GM19099 (cell line): ENCODE data around the gene SIRT7.

Experiments used
- POLR2A ChIP-seq: IDR thresholded peaks from 3 replicates; pipeline ENCODE4 v1.6.1; 2011; ENCODE audit warnings: low read depth; ENCODE audit not compliant: insufficient read length; ENCODE audit errors: extremely low read depth

The SIRT7 gene

DNA sequence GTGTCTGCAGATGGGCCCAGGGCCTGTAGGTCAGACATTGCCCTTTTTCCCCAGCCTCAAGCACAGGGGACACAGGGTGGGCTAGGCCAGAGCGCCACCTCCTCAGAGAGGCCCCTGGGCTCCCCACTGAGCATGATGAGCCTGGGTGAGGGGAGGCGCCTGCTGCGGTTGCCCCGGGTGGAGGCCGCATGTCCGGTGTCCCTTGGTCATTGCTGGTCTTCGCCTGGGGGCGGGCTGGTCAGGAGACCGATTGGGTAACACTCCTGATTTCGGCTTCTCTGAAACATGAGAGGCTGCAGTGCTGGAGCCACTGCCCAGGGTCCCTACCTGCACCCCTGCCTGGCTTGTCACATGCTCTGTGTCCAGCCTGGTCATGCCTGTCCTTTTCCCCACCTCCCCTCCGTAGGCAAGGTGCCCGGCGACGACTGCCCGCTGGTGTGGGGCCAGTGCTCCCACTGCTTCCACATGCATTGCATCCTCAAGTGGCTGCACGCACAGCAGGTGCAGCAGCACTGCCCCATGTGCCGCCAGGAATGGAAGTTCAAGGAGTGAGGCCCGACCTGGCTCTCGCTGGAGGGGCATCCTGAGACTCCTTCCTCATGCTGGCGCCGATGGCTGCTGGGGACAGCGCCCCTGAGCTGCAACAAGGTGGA lies 18.3 kb downstream of the SIRT7 start:
- no peak for TF ChIP-seq POLR2A

DNA sequence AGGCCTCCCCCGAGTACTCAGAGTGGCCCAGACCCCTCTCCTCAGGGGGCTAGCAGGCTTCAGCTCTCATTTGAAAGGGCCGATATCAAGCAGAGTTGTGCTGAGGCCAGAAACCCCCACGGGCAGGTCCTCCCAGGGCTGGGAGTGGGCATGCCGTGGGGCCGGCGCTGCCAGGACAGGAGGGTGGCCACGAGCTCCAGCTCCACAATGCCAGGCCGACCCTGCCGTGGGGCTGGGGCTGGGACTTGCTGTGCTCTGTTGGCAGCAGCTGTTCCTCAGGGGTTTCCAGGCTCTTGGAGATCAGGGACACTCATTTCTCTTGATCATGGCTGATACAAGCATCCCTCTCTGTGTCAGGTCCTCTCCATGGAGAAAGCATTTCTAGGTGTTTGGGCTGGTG lies 19.1 kb downstream of the SIRT7 start:
- no peak for TF ChIP-seq POLR2A

DNA sequence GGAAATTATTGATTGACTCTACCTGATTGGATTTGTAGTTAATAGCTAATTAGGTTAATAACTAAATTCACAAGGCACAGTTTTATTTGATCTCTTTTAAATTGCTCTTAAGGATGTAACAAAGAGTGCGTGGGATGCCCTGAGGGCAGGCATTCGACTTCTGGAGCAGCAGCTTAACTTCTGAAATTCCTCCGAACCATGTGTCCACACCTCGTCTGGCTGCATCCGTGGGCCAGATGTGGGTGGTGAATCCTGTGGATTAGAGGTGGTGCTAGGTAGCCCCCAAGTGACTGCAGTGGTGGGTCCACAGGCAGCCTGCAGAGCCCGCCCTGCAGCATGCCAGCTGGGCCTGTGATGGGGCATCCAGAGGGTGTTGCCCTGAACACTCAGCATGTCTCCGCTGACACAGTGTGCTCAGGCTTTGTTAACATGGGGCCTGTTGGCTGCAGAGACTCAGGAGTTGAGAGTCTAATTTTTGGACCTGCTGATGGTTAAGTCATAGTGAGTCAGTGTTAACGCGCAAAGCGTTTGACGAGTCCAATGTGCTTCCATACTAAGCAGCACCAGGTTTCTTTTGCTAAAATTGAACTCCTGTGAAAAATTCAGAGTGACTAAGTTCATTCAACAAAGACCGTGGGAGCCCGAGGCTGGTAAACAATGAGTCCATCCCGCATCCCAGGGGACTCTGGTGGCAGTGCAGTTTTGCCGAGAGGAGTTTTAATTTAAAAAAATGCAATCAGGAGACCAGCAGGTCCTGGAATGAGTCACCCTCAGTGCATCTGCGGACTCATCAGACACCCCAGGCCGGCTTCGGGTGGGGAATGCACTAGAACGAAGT lies 19.7 kb downstream of the SIRT7 start:
- TF ChIP-seq POLR2A = no peak

DNA sequence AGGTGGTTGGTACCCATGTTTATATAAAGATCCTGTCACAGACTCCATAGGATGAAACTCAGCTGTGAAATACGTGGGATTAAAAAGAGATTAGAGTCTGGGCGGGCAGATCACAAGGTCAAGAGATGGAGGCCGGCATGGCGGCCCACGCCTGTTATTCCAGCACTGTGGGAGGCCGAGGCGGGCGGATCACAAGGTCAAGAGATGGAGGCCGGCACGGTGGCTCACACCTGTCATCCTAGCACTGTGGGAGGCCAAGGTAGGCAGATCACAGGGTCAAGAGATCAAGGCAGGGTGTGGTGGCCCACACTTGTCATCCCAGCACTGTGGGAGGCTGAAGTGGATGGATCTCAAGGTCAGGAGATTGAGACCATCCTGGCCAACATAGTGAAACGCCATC lies 22.6 kb downstream of the SIRT7 start:
- TF ChIP-seq POLR2A = no peak

DNA sequence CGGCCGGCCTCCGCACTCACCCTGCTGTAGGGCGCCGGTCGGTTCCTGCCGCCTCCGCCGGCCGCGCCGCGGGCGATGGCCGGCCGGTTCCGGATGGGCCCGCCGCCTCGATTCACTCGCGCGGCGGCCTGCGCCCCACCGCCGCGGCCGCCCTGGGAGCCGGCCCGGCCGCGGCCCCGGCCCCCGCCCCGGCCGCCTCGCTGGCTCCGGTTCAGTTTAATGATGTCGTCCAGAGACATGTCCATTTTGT lies 26.7 kb downstream of the SIRT7 start:
- TF ChIP-seq POLR2A = no peak

DNA sequence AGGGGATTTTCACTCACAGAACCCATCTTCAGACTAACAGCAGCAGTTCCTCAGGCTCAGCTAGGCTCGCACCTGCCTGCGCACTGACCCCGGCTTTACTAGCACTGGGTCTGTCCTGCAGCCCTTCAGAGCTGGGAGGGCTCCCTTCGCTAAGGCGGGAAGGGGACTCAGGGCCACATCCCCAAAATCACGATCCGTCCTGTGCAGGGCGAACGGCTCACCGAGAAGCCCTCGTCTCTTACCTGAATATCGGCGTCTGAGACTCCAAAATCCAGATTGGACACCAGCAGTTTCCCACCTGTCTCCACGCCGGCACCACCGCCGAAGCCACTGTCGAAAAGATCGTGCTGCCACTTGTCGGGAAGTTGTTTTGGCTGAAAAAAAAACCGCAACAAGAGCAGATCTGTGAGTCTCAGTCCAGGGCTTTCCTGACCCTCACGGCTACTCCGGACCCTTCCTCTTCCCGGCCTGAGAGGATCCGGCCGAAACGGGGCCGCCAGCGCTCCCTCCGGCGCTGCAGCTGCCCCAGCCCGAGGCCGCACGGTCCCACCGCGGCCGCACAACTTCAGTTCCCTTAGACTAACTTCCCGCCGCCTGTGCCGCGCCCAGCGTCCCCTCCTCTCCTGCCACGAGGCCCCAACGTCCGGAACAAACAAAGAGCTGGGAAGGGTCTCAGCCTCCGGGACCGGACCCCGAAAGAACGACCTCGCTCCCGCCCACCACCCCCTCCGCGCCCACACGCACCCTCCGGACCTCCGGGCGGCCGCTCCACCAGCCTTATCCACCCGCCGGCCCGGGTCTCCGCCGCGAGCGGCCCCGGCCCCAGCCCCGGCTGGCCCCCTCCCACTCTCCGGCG lies 27.3 kb downstream of the SIRT7 start:
- TF ChIP-seq POLR2A = no peak

DNA sequence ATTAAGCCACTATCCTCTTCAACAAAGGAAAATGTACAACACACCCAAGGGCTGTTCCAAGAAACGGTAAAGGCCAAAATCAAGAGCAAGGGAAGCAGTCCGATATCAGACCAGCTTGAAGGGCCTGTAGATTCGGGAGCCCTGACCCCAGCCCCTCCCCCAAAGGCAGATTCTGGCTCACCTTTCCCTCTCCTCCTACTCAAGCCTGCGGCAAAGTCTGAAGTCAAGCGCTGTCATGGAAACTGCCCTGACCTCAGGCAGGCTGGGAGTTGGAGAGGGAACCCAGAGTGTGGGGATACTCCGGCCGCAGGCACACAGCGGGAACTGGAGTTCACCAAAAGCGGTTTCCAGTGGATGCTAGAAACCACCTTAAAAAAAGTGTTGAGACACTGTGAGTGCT lies 28.4 kb downstream of the SIRT7 start:
- TF ChIP-seq POLR2A = no peak

DNA sequence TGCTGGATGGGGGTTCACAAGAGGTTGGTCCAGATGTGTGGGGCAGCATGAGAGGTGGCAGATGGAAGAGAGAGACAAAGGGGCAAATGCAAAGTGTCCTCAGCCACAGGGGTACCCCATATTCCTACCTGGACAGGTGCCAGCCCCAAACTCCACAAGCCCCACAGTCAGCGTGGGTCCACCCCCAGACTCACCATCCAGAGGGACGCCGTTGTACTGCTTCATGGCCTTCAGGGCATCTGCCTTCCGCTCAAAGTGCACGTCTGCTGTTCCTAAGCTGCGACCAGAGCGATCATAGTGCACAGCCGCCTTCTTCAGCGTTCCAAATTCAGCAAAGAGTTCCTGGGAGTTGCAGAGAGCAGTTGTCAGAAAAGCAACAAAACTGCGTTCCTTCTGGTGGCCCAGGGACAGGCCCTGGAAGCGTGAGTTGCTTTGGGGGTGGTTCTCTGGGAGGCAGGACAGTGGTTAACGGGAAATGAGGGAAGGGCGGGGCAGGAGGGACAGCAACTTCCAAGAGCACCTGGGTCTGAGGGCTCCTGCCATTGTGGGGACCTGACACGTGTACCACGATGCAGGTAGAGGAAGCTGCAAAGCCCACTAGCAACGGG lies 28.9 kb downstream of the SIRT7 start:
- no peak for TF ChIP-seq POLR2A

DNA sequence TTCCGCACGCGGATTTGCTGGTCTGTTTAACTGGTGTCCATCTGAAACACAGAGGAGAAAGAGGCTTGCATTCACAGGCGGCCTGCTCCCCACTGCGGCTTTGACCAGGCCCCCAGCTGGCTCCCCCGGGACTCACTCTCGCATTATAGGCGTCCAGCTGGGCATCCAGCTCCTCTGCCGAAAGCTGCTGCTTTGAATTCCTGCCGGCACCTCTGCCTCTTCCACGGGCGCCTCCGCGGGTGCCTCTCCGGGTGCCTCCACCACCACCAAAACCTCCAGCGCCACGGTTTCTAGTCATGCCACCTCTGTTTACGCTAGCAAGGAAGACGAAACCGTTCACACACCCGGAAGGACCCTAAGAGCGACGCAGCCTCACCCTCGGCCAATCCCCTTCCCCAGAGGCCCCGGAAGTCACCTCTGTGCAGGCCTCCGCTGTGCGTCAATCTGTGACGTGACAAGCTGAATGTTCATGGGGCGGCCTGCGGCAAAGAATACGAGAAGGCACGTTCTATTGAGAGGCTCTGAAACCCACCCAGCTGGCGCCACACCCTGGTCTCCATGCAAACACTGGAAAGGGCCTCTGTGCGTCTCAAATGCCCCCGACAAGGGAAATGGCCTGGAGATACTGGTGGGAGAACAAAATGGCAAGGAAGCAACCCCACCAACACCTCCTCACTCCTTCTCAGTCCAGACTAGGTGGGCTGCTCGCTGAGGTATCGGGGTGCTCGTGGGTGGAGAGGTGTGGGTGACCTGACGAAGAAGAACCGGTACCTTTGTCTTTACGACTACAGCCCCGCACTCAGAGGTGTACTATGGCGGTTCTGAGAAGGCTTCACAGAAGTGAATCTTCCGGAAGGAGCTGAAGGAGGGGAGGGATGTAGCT lies 29.6 kb downstream of the SIRT7 start:
- TF ChIP-seq POLR2A = no peak

DNA sequence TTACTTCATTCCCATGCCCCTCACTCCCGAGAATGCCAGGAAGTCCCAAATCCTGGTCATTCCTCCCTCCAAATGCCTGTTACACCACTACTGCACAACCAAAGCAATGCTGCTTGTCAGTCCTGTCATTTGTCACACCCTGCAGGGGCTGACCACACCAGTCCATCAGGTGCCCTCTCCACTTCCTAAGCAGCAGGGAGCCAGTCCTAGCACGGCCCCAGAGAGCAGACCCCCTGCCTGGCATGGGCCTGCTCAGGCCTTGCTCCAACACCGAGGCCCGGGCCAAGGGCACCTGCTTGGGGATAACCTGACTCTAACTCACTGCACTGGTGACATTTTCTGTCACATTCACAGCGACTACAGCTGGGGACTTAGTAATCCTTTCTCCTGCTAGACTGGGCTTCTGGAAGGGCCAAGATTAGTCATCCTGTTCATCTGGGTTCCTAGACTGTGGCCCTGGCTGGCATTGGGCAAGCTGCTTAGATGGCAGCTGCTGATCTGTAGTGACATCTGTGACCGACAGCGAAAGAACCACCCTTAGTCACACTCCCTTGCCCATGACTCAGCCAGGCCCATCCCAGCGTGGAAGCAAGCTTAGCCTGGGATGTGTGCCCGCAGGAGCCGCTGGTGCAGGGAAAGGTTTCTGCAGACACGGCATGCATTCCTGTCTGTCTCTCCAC lies 32.0 kb downstream of the SIRT7 start:
- no peak for TF ChIP-seq POLR2A

DNA sequence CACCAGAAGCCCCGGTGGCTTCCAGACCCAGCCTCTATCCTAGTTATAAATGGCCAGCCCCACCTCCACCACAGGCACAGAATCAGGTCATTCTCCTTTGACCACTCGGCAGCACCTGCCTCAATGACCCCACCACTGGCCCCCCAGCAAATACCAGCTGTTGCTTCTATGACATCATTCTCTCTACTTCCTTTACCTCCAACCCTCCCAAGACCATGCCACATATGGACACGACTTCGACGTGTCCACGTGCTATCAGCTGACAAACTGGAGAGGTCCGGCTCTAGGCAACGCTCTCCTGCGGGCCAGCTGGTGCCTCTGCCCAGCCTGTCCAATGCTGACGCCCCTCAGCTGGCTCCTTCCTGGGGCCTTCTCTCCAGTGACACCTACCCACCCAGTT lies 32.5 kb downstream of the SIRT7 start:
- TF ChIP-seq POLR2A = no peak

DNA sequence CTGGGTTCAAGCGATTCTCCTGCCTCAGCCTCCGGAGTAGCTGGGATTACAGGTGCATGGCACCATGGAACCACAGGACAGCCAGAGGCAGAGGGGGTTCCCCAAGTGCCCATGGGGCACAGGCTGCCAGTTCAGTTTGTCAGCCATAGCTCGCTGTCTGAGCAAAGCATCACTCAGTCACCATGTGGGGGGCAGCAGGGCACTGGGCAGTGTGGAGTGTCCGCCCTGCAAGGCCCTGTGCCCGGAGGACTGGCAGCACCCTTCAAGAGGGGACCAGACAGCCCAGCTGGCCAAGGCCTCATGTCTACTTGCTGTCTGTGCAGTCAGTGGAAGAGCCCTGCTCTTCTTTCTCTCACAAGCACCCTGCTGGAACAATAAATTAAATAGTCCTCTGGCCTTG lies 33.0 kb downstream of the SIRT7 start:
- TF ChIP-seq POLR2A = no peak

DNA sequence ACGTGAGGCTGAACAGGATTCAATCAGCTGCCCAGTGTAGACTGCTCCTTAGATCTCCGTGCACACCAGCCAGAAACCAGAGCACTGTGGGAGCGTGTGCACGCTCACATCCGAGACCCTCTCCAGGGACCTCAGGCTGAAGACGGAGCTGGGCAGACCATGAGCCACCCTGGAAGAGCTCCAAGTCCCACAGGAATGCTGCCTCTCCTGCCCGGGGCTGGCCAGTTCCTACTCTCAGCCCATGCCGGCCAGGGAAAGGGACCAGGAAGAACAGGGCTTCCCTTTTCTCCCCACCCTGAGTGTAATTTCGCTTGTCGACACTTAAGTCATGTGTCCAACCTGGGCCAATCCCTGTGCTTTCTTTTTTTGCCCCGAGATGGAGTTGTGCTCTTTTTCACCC lies 33.5 kb downstream of the SIRT7 start:
- no peak for TF ChIP-seq POLR2A

DNA sequence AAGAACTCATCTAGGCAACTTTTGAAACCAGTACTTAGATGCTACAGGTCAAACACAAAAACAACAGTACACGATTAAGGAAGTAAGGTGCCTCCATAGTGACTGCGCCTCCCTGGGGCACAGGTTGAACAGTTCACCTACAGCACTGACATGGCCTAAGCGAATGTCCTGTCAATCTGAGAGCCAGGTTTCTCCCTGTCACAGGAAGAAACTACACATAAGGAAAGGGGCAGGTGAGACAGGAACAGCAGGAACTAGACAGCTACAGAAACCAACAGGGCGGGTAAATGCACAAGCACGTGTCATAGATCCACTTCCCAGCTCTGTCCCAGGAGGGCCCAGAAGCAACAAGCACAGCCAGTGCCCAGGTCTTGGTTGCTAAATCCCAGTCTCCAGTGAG lies 38.9 kb downstream of the SIRT7 start:
- no peak for TF ChIP-seq POLR2A
